NCI-H446 treated with DMSO at 0.1 percent for 48 hours (cell line): ENCODE results near the gene MOGAT1.

Experiments used
- DNase-seq: peaks from one replicate; lab custom pipeline; 2025; lab: John Stamatoyannopoulos, UW

MOGAT1 gene

GRCh38 chr2:222671259-222672067, at the start of gene MOGAT1:
Gene MOGAT1, plus strand, starts transcription at chr2:222671658. Its CDS starts 128 bp downstream, at chr2:222671786.
- no peak for DNase-seq

GRCh38 chr2:222621893-222622292, 49.6 kb upstream of the MOGAT1 start:
- no peak for DNase-seq

- no peak for DNase-seq
Measured at GRCh38 chr2:222622910-222623309, 48.5 kb upstream of the MOGAT1 start.

GRCh38 chr2:222623756-222624309, 47.6 kb upstream of the MOGAT1 start:
- DNase-seq = no peak

- no peak for DNase-seq
Measured at GRCh38 chr2:222627764-222628163, 43.7 kb upstream of the MOGAT1 start.

GRCh38 chr2:222635295-222635694, 36.2 kb upstream of the MOGAT1 start:
- no peak for DNase-seq

- DNase-seq = no peak
Measured at GRCh38 chr2:222637067-222637466, 34.4 kb upstream of the MOGAT1 start.

GRCh38 chr2:222641336-222641735, 30.1 kb upstream of the MOGAT1 start:
- no peak for DNase-seq

GRCh38 chr2:222643134-222643533, 28.3 kb upstream of the MOGAT1 start:
- no peak for DNase-seq

GRCh38 chr2:222646008-222646407, 25.4 kb upstream of the MOGAT1 start:
- no peak for DNase-seq

GRCh38 chr2:222649801-222650200, 21.7 kb upstream of the MOGAT1 start:
- DNase-seq = no peak

GRCh38 chr2:222651718-222652418, 19.6 kb upstream of the MOGAT1 start:
- no peak for DNase-seq

GRCh38 chr2:222652491-222653255, 18.8 kb upstream of the MOGAT1 start:
- no peak for DNase-seq

GRCh38 chr2:222653280-222653679, 18.2 kb upstream of the MOGAT1 start:
- no peak for DNase-seq

- peak; percentile 96 for DNase-seq
Measured at GRCh38 chr2:222655787-222656525, 15.5 kb upstream of the MOGAT1 start, which contains the start of gene FARSB. Gene FARSB, minus strand, starts transcription at chr2:222656092. Its CDS starts 19 bp downstream, at chr2:222656073.

GRCh38 chr2:222656526-222657446, 14.7 kb upstream of the MOGAT1 start:
- no peak for DNase-seq

- no peak for DNase-seq
Measured at GRCh38 chr2:222663479-222663878, 8.0 kb upstream of the MOGAT1 start.

GRCh38 chr2:222668494-222669154, 2.8 kb upstream of the MOGAT1 start:
- DNase-seq = no peak

GRCh38 chr2:222669353-222669752, 2.1 kb upstream of the MOGAT1 start:
- no peak for DNase-seq
